ENCODE results near the gene BAZ1B. TPM values are rescaled to one million over a fixed set of nuclear protein-coding genes. Genes with fewer than 3 reads are reported as not detected.

BAZ1B gene, protein sequence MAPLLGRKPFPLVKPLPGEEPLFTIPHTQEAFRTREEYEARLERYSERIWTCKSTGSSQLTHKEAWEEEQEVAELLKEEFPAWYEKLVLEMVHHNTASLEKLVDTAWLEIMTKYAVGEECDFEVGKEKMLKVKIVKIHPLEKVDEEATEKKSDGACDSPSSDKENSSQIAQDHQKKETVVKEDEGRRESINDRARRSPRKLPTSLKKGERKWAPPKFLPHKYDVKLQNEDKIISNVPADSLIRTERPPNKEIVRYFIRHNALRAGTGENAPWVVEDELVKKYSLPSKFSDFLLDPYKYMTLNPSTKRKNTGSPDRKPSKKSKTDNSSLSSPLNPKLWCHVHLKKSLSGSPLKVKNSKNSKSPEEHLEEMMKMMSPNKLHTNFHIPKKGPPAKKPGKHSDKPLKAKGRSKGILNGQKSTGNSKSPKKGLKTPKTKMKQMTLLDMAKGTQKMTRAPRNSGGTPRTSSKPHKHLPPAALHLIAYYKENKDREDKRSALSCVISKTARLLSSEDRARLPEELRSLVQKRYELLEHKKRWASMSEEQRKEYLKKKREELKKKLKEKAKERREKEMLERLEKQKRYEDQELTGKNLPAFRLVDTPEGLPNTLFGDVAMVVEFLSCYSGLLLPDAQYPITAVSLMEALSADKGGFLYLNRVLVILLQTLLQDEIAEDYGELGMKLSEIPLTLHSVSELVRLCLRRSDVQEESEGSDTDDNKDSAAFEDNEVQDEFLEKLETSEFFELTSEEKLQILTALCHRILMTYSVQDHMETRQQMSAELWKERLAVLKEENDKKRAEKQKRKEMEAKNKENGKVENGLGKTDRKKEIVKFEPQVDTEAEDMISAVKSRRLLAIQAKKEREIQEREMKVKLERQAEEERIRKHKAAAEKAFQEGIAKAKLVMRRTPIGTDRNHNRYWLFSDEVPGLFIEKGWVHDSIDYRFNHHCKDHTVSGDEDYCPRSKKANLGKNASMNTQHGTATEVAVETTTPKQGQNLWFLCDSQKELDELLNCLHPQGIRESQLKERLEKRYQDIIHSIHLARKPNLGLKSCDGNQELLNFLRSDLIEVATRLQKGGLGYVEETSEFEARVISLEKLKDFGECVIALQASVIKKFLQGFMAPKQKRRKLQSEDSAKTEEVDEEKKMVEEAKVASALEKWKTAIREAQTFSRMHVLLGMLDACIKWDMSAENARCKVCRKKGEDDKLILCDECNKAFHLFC (N-terminal part only)
- total RNA-seq = 10 to 100 TPM; 39.5 to 49.8 (median 42.3) TPM
- polyA plus RNA-seq = 10 to 100 TPM; 15.7 to 50.6 (median 15.8) TPM
- long read RNA-seq, donor 1, partial matches to known transcripts = 26 of 30 reads
- long read RNA-seq, donor 1, other reads (novel, unspliced or antisense) = 4 of 30 reads
- long read RNA-seq, donor 2, full-length matches to known transcripts = 1 of 61 reads
- long read RNA-seq, donor 2, partial matches to known transcripts = 55 of 61 reads
- long read RNA-seq, donor 2, other reads (novel, unspliced or antisense) = 5 of 61 reads

DNA sequence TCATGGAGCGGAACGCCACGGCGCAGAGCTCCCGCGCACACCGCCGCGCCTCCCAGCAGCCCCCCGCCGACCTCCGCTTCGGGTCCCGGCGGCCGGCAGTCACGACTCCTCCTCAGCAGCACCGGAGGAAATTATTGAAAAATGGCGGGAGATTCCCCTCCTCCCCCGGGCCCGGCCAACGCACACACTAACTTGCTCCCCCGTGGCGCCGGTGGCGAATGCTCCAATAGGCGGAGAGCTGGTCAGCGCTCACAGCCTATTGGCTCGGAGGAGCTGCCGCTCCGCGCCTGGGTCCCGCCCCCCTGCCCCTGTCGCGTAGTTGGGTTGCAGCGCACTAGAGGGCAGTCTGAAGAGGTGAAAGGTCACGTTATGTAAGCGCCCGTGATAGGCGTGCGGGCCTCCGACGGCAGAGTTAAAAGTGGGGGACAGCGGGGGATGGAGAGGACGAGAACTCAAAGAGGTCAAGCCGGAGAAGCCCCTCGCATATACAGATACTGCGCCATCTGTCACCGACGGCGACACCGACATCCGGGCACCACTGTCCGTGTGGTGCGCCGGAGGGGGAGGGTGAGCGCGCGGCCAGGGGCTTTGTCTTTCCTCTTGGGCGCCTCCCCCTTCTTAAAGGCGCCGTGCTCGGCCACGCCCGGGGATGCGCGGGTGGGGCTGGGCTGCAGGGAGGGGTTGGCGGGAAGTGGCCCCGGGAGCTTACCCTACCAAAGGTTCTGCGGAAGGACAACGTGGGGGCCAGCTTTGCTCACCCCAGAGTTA, at the start of gene BAZ1B:
Gene BAZ1B, minus strand, starts transcription at position 189 of the 768 bp plus-strand sequence. CDS start 360 bp downstream, outside the sequence.
- 0% methylated on average over 61 to 71 of the region's 71 CpGs for WGBS, 3 donors
- Histone ChIP-seq H3K4me3 (peak within 1 kb of the TSS; percentile 81), H3K27ac (peak within 1 kb of the TSS; percentile 96), H3K27me3 (ENCODE audit: insufficient read depth in 3 of 3, low read length in 2 of 3) (no peaks in the 10 kb centered on the region), H3K4me1 (peaks cover 30% of the 10 kb centered on the region), H3K9me3 (no peaks in the 10 kb centered on the region), H3K36me3 (ENCODE audit: insufficient read depth in 1 of 2, low read depth in 1 of 2) (peaks cover 0 to 6% of the 10 kb centered on the region in 2 donors)
- ATAC-seq (peak; percentile 98 to 99 (median 98)), DNase-seq (peak; percentile 99)
- intact Hi-C loops (cut with DNase I) = loop anchor here in 1 of 2 donors (5.0 kb wide), 1 partner anchor 35 kb away; the partner anchor contains the start of gene BCL7B
- TF ChIP-seq, protein P1, sequence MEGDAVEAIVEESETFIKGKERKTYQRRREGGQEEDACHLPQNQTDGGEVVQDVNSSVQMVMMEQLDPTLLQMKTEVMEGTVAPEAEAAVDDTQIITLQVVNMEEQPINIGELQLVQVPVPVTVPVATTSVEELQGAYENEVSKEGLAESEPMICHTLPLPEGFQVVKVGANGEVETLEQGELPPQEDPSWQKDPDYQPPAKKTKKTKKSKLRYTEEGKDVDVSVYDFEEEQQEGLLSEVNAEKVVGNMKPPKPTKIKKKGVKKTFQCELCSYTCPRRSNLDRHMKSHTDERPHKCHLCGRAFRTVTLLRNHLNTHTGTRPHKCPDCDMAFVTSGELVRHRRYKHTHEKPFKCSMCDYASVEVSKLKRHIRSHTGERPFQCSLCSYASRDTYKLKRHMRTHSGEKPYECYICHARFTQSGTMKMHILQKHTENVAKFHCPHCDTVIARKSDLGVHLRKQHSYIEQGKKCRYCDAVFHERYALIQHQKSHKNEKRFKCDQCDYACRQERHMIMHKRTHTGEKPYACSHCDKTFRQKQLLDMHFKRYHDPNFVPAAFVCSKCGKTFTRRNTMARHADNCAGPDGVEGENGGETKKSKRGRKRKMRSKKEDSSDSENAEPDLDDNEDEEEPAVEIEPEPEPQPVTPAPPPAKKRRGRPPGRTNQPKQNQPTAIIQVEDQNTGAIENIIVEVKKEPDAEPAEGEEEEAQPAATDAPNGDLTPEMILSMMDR (IDR thresholded peaks at IDR 0.05) = no peak

DNA sequence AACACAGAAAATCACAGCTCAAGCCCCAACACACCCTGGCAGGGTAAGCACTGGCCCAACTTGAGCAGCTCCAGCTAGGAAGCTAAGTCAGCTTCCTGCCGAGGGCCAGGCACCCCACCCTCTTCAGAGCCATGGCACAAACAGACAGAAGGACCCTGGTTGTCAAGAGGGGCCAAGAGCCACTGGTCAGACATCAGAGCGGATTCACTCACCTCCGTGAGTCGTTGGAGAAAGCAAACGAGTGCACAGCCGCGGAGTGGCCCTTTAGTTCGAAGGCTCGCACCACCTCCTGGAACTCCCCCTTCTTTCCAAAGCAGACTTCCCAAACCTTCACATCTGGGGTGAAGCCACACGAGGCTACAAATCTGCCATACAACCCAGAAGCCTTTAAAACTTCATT, 48.9 kb upstream of the BAZ1B start:
- no peak for DNase-seq
- WGBS, 3 donors = 92 to 94% (median 93%) methylated on average over 10 of the region's 10 CpGs
- H3K4me1 ChIP-seq = no peaks in the 10 kb centered on the region
- H3K27me3 ChIP-seq (ENCODE audit: insufficient read depth in 3 of 3, low read length in 2 of 3) = no peaks in the 10 kb centered on the region
- peaks cover 18 to 72% of the 10 kb centered on the region in 2 donors for H3K36me3 ChIP-seq (ENCODE audit: insufficient read depth in 1 of 2, low read depth in 1 of 2)
- H3K4me3 ChIP-seq = no peak overlapping the region
- intact Hi-C loops (cut with DNase I) = no loop called here
- no peak for ATAC-seq
- H3K27ac ChIP-seq = no peak overlapping the region
- no peaks in the 10 kb centered on the region for H3K9me3 ChIP-seq
- TF ChIP-seq, protein P1 (IDR thresholded peaks at IDR 0.05) = no peak

DNA sequence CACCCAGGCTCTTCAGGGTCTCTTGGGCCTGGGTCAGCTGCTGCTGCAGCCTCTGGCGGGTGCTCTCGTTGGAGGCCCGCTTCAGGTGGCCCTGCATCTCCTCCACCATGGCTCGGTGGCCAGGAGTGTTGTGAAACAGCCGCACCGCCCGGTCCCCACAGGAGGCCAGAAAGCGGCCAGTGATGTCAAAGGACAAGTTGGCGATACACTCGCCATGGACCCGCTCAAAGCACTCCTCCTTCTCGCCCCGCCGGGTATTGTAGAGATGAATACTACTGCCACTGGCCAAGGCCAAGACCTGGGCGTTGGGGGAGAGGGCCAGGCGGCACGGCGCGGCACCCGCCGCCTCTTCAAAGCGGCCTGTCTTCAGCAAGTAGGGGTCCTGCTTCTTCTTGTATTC, 48.4 kb upstream of the BAZ1B start:
- Histone ChIP-seq H3K27me3 (ENCODE audit: insufficient read depth in 3 of 3, low read length in 2 of 3) (no peaks in the 10 kb centered on the region), H3K36me3 (ENCODE audit: insufficient read depth in 1 of 2, low read depth in 1 of 2) (peaks cover 18 to 69% of the 10 kb centered on the region in 2 donors), H3K27ac (no peak overlapping the region), H3K9me3 (no peaks in the 10 kb centered on the region), H3K4me1 (no peaks in the 10 kb centered on the region), H3K4me3 (no peak overlapping the region)
- no peak for DNase-seq
- intact Hi-C loops (cut with DNase I) = no loop called here
- 93 to 97% (median 96%) methylated on average over 19 to 22 of the region's 22 CpGs for WGBS, 3 donors
- no peak for ATAC-seq
- TF ChIP-seq, protein P1 (IDR thresholded peaks at IDR 0.05) = no peak
